VCaP (cell line): ENCODE data around the gene CLCN3.
A peak's percentile ranks its signal among the peaks of the same experiment; 100 is the strongest.

Experiments
- H3K27ac ChIP-seq: fragments of 450-650 bp; 2 replicates; pipeline ENCODE4 v1.5.1; 2017
- CTCF ChIP-seq: fragments of 450-650 bp; conservative IDR thresholded peaks from 2 replicates; pipeline ENCODE4 v1.5.1; 2017; ENCODE audit warnings: mild to moderate bottlenecking, moderate library complexity

The CLCN3 gene

DNA sequence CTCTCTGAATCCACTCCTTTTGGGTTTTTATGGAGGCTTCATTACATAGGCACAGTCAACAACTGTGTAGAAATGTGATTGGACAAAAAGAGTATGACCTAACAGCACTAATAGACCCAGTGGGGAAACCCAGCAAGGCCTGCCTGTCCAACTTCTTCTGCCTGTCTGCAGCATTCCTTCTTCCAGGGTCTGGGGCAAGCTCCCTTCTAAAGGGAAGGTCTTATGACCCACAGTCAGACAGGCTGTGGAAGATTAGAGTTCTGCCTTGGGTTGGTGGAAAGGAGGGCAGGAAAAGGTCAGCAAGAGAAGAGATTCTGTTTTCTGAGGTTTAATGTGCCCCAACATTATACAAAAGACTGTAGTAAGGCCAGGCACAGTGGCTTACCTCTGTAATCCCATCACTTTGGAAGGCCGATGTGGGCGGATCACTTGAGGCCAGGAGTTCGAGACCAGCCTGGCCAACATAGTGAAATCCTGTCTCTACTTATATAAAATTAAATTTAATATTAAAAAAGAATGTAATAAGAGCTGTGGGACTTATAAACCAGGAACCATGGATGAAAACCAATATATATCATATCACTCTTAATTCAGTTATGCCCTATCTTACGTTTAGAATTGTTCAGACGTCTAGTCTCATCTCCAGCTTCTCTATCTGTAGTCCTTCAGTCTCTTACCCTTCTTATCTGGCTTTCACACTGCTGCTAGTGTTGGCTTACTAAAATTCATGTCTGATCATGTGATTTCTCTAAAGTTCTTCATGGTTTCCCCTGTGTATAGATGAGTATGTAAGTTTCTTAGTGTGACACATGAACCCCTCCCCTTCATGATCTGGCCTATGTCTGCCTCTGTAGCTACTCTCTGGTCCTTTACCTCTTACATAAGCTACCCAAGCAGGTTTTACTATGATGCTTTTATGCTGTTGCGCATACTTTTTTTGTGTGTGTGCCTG is 6.2 kb downstream of the CLCN3 start:
- no peak overlapping the region for H3K27ac ChIP-seq
- no peak for TF ChIP-seq CTCF

DNA sequence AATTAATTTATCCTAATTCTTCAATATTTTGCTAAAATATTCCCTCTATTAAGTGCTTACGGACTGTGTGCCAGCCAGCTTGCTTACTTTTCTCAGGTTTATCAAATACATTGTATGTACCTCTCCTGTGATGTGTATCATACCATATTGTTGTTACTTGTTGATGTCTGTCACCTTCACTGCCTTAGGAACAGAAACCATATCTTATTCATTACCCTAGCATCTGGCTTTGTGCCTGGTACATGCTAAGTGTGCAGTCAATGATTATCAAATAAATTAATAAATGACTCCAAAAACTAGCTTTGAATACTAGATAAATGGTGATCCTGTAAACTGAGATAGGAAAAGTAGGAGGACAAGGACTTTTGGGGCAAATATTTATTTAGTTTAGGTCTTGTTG is 6.9 kb downstream of the CLCN3 start:
- H3K27ac ChIP-seq = no peak overlapping the region
- no peak for TF ChIP-seq CTCF

DNA sequence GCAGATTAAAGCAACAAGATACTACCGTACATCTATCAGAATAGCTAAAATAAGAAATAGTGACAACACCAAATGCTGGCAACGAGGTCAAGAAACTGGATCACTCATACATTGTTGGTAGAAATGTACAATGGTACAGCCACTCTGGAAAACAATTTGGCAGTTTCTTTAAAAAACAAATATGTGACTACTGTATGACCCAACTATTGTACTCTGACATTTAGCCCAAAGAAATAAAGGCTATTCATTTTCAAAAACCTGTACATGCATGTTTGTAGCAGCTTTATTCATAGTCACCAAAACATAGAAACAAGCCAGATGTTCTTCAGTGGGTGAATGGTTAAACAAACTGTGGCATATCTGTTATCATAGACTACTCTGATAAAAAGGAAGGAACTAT is 8.2 kb downstream of the CLCN3 start:
- TF ChIP-seq CTCF = no peak
- no peak overlapping the region for H3K27ac ChIP-seq

DNA sequence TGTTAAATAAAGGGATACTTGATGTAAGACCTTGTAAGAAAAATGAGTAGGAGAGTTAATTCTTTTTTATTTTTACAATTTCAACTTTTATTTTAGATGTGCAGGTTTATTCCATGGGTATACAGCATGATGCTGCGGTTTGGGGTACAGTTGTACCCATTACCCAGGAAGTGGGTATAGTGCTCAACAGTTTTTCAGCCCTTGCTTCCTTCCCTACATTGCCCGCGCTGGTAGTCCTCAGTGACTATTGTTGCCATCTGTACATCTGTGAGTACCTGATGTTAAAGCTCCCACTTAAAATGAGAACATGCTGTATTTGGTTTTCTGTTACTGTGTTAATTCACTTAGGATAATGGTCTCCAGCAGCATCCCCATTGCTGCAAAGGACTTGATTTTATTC is 9.7 kb downstream of the CLCN3 start:
- H3K27ac ChIP-seq = no peak overlapping the region
- TF ChIP-seq CTCF = no peak

- TF ChIP-seq CTCF = no peak
- peak overlapping the region; percentile 86 for H3K27ac ChIP-seq
These were observed 12.5 kb downstream of the CLCN3 start for GRCh38 chr4:169632896-169633295.

DNA sequence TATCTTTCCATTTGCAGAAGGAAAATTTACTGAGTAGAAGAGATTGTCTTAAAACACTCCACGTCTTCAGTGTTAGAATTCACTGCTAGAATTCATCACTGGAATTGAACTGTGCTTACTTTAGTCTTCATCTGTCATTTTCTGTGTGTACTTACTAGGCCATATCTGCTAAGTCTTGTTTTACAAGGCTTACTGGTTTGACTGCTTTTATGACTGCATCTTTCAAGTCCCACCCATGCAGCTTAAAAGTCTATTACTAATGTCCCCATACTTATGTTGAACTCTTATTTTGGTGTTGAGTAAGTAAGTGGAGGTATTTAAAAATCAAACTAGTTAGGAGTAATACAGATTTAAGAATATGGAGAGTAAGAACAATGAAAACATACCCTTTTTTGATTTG is 14.6 kb downstream of the CLCN3 start:
- H3K27ac ChIP-seq = peak overlapping the region; percentile 86
- no peak for TF ChIP-seq CTCF

DNA sequence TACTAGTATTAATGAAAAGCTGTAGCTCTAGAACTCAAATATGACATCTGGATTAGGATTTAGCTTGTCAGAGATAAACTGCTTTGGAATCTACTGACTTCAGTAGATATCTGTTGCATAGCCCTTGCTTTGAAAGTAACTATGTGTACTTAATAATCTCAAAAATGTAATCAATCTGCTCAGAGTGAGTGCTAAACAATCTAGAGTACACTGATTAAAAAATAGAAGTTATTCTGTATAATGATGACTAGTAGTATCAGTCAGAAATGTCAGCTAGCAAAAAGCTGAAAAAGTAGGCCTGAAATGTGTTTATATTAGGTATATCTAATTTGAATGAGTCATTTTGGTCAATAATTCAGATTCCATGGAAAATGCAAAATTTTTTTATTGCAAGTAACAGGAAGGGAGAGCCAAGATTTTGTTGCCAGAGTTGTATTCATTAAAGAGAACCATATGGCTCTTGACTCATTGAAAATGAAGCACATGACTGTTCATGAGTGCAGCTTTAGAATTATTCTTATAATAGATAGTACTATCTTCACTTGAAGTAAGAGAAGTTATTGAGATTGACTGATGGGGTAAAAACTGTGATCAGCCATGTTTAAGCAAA is 20.0 kb downstream of the CLCN3 start:
- H3K27ac ChIP-seq = no peak overlapping the region
- no peak for TF ChIP-seq CTCF
